ENCODE results near the gene TERT.

DNA sequence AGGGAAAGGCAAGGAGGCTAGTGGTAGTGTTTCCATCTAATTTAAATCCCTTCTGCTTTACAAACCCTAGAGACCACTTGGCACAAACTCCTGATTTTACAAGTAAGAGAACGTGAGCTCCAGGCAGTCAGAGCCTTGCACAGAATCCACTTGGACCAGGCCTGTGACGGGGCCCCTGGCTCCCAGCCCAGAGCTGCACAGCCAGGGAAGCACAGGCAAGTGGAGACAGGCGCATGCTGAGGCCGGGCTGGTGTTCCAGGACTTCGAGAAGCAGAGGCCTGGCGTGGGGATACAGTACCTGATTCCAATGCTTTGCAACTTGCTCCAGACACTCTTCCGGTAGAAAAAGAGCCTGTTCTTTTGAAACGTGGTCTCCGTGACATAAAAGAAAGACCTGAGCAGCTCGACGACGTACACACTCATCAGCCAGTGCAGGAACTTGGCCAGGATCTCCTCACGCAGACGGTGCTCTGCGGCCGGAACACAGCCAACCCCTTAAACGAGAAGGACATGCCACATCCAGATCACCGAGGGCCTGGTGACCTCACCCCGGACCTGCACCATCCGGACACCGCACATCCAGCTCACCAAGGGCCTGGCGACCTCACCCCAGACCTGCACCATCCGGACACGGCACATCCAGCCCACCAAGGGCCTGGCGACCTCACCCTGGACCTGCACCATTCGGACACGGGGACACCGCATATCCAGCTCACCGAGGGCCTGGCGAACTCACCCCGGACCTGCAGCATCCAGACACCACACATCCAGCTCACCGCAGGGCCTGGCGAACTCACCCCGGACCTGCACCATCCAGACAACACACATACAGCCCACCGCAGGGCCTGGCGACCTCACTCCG is 12.5 kb downstream of the TERT start:
- TF ChIP-seq USF2 (IDR thresholded peaks at IDR 0.05; ENCODE audit: low read depth, low read length): no peak
- TF ChIP-seq, protein P1, sequence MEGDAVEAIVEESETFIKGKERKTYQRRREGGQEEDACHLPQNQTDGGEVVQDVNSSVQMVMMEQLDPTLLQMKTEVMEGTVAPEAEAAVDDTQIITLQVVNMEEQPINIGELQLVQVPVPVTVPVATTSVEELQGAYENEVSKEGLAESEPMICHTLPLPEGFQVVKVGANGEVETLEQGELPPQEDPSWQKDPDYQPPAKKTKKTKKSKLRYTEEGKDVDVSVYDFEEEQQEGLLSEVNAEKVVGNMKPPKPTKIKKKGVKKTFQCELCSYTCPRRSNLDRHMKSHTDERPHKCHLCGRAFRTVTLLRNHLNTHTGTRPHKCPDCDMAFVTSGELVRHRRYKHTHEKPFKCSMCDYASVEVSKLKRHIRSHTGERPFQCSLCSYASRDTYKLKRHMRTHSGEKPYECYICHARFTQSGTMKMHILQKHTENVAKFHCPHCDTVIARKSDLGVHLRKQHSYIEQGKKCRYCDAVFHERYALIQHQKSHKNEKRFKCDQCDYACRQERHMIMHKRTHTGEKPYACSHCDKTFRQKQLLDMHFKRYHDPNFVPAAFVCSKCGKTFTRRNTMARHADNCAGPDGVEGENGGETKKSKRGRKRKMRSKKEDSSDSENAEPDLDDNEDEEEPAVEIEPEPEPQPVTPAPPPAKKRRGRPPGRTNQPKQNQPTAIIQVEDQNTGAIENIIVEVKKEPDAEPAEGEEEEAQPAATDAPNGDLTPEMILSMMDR (conservative IDR thresholded peaks at IDR 0.05; ENCODE audit: low read depth, low read length): no peak
- TF ChIP-seq CEBPB (IDR thresholded peaks at IDR 0.05; ENCODE audit: low read depth, low read length): no peak
- no peak for TF ChIP-seq NFE2L2 (IDR thresholded peaks at IDR 0.05; ENCODE audit: low read depth, low read length)
- TF ChIP-seq MXI1 (IDR thresholded peaks at IDR 0.05; ENCODE audit: borderline replicate concordance, low read depth, low read length): no peak
- no peak for TF ChIP-seq POLR2A (IDR thresholded peaks at IDR 0.05; ENCODE audit: low read depth, low read length)
- TF ChIP-seq CHD1 (IDR thresholded peaks at IDR 0.05; ENCODE audit: low read depth, low read length): no peak
- TF ChIP-seq SMC3 (IDR thresholded peaks at IDR 0.05; ENCODE audit: low read depth, low read length): no peak
- TF ChIP-seq ELK1 (IDR thresholded peaks at IDR 0.05; ENCODE audit: borderline replicate concordance, low read depth, low read length): no peak
